ENCODE results near the gene TKTL1. TPM values are rescaled to one million over a fixed set of nuclear protein-coding genes. Genes with fewer than 3 reads are reported as not detected.

Gene TKTL1
- polyA plus RNA-seq, 1 donor (not counting 4 experiments of a cell fraction or from before 2014, with no cell fraction given), result not detected

DNA sequence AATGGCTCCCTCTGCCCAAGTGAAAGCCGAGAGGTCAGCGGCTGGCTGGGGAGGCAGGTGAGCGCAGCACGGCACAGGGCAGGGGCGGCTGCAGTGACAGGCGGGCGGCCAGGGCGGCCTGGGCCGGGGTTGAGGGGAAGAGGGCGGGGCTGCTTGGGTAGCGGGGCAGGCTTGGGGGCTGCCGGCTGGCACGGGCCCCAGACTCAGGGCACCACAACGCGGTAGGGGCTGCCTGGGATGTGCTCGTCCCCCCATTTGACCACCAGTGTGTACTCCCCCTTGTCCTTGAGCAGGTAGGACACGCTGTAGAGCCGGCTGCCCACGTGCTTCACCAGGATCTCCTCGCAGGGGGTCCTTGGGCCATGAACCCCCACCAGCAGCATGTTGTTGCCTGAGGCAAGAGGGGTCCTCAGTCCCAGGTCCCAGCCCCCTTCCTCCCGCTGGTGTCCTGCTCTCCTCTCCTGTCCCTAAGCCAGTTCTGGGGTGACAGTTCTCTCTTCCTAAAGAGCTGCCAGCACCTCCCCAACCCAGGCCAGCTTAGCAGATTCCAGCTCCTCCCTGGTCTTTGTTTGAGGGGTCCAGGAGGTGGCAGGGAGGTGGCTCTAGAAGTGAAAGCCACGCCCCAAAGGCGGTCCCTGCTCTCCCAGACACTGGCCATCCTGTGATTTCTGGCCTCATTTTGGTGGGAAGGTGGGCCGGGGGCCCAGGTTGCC, 53.2 kb downstream of the TKTL1 start:
- Histone ChIP-seq H2AFZ (ENCODE audit: control insufficient read depth, low read length) (no peak overlapping the region), H3K9me1 (ENCODE audit: control insufficient read depth, extremely low read depth, insufficient read depth, low read length) (no peaks in the 10 kb centered on the region), H3K27me3 (ENCODE audit: control insufficient read depth, extremely low read depth, insufficient read depth, low read length) (no peaks in the 10 kb centered on the region), H3K27ac (ENCODE audit: control insufficient read depth, insufficient read depth, low read length) (no peak overlapping the region), H3K4me1 (ENCODE audit: control insufficient read depth, extremely low read depth, insufficient read depth, low read length) (no peaks in the 10 kb centered on the region), H3K9me3 (ENCODE audit: control insufficient read depth, low read depth, low read length) (peaks cover 3% of the 10 kb centered on the region), H3K79me2 (ENCODE audit: control insufficient read depth, insufficient read depth, low read length) (no peaks in the 10 kb centered on the region), H3K36me3 (ENCODE audit: control insufficient read depth in 2 of 2, extremely low read depth in 1 of 2, insufficient read depth in 2 of 2, low read length in 2 of 2) (peaks cover 15 to 20% of the 10 kb centered on the region in 2 experiments), H4K20me1 (ENCODE audit: control insufficient read depth, extremely low read depth, insufficient read depth, low read length) (peaks cover 31% of the 10 kb centered on the region), H3K9ac (ENCODE audit: control insufficient read depth, extremely low read depth, insufficient read depth, low read length) (no peak overlapping the region), H3K4me2 (ENCODE audit: control insufficient read depth, extremely low read depth, insufficient read depth, low read depth, low read length) (no peak overlapping the region), H3K4me3 (ENCODE audit: control insufficient read depth in 2 of 3, extremely low read depth in 1 of 3, insufficient read depth in 2 of 3, low read depth in 1 of 3, low read length in 3 of 3) (no peak overlapping the region)
- FAIRE-seq, result no peak
- dilution Hi-C loops (cut with MboI; ENCODE audit: extremely low pct_ligation_motif_present, low sequenced_read_pairs), result no loop called here
- DNase-seq (ENCODE audit: low read depth, low spot score), result no peak
- no peak for TF ChIP-seq EZH2 (IDR thresholded peaks at IDR 0.05; ENCODE audit: low read length)
- TF ChIP-seq, protein P1, sequence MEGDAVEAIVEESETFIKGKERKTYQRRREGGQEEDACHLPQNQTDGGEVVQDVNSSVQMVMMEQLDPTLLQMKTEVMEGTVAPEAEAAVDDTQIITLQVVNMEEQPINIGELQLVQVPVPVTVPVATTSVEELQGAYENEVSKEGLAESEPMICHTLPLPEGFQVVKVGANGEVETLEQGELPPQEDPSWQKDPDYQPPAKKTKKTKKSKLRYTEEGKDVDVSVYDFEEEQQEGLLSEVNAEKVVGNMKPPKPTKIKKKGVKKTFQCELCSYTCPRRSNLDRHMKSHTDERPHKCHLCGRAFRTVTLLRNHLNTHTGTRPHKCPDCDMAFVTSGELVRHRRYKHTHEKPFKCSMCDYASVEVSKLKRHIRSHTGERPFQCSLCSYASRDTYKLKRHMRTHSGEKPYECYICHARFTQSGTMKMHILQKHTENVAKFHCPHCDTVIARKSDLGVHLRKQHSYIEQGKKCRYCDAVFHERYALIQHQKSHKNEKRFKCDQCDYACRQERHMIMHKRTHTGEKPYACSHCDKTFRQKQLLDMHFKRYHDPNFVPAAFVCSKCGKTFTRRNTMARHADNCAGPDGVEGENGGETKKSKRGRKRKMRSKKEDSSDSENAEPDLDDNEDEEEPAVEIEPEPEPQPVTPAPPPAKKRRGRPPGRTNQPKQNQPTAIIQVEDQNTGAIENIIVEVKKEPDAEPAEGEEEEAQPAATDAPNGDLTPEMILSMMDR (optimal IDR thresholded peaks at IDR 0.05 in 1 of 3, IDR thresholded peaks at IDR 0.05 in 1 of 3, conservative IDR thresholded peaks at IDR 0.05 in 1 of 3; ENCODE audit: extremely low read depth in 1 of 3, insufficient read depth in 2 of 3, low read length in 3 of 3), result no peak

DNA sequence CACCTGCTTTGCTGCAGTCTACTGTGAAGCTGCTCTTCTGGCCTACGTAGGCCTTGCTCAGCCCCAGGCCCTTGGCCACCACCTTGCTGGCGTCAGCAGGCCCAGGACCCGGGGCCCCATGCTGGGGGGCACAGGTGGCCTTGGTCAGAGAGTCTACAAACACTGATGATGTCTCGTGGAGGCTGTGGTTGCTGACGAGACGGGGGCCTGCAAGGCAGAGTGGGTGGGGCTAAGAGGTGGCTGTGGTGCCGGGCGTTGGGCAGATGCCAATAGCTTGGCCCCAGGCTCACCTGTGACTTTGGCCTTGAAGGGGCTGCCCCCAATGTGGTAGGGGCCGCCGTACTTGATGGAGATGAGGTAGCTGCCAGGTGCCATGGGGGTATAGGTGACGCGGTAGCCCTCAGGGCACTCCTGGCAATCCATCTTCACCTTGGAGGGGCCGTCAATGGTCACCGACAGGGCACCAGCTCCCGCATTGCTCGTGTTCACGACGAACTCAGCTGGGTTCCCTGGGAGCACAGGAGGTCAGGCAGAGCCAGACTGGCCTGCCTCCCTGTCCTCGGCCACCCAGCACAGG, 53.9 kb downstream of the TKTL1 start:
- no peak for TF ChIP-seq EZH2 (IDR thresholded peaks at IDR 0.05; ENCODE audit: low read length)
- TF ChIP-seq, protein P1 (optimal IDR thresholded peaks at IDR 0.05 in 1 of 3, IDR thresholded peaks at IDR 0.05 in 1 of 3, conservative IDR thresholded peaks at IDR 0.05 in 1 of 3; ENCODE audit: extremely low read depth in 1 of 3, insufficient read depth in 2 of 3, low read length in 3 of 3), result no peak
- DNase-seq (ENCODE audit: low read depth, low spot score) (no peak), FAIRE-seq (no peak)
- Histone ChIP-seq H3K4me3 (ENCODE audit: control insufficient read depth in 2 of 3, extremely low read depth in 1 of 3, insufficient read depth in 2 of 3, low read depth in 1 of 3, low read length in 3 of 3) (no peak overlapping the region), H3K27ac (ENCODE audit: control insufficient read depth, insufficient read depth, low read length) (no peak overlapping the region), H3K9me3 (ENCODE audit: control insufficient read depth, low read depth, low read length) (peaks cover 3% of the 10 kb centered on the region), H3K9me1 (ENCODE audit: control insufficient read depth, extremely low read depth, insufficient read depth, low read length) (no peaks in the 10 kb centered on the region), H3K4me1 (ENCODE audit: control insufficient read depth, extremely low read depth, insufficient read depth, low read length) (no peaks in the 10 kb centered on the region), H2AFZ (ENCODE audit: control insufficient read depth, low read length) (no peak overlapping the region), H3K4me2 (ENCODE audit: control insufficient read depth, extremely low read depth, insufficient read depth, low read depth, low read length) (no peak overlapping the region), H3K36me3 (ENCODE audit: control insufficient read depth in 2 of 2, extremely low read depth in 1 of 2, insufficient read depth in 2 of 2, low read length in 2 of 2) (peaks cover 20 to 21% of the 10 kb centered on the region in 2 experiments), H4K20me1 (ENCODE audit: control insufficient read depth, extremely low read depth, insufficient read depth, low read length) (peaks cover 31% of the 10 kb centered on the region), H3K27me3 (ENCODE audit: control insufficient read depth, extremely low read depth, insufficient read depth, low read length) (no peaks in the 10 kb centered on the region), H3K9ac (ENCODE audit: control insufficient read depth, extremely low read depth, insufficient read depth, low read length) (no peak overlapping the region), H3K79me2 (ENCODE audit: control insufficient read depth, insufficient read depth, low read length) (no peaks in the 10 kb centered on the region)
- dilution Hi-C loops (cut with MboI; ENCODE audit: extremely low pct_ligation_motif_present, low sequenced_read_pairs), result no loop called here
